ENCODE results near the gene REG4. TPM values are rescaled to one million over a fixed set of nuclear protein-coding genes. Genes with fewer than 3 reads are reported as not detected.
"Not testable (repeated sequence)": the region's sequence is repeated elsewhere in the genome, so short reads cannot be mapped to it uniquely, and the experiment has no call there.

REG4 gene
- total RNA-seq, 1 donor from 2014 or later = 0.40 TPM

DNA sequence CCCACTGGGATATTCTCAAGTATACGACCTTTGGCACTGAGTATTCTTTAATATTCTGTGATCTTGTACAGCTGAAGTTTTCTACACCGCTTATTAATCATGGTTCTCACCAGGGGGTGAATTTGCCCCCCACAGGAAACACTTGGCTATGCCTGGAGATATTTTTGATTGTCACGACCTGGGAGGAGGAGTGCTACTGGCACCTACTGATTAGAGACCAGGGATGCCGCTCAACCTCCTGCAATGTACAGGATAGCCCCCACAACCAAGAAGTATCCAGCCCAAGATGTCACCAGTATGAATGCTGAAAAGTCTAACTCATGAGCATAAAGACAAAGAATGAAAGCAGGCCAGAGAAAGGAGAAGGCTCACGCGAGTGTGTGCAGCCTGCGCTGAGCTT, 13.7 kb downstream of the REG4 start:
- Mint-ChIP-seq H3K36me3 (ENCODE audit: low read depth) (no peaks in the 10 kb centered on the region), H3K4me1 (peaks cover 10% of the 10 kb centered on the region), H3K9me3 (no peaks in the 10 kb centered on the region), H3K27ac (no peak overlapping the region), H3K27me3 (peaks cover under 1% of the 10 kb centered on the region), H3K4me3 (no peak overlapping the region)
- DNase-seq = no peak
- intact Hi-C loops (cut with micrococcal nuclease) = no loop called here

- intact Hi-C loops (cut with micrococcal nuclease) = no loop called here
- Mint-ChIP-seq H3K27me3 (no peaks in the 10 kb centered on the region), H3K4me1 (peaks cover 10% of the 10 kb centered on the region), H3K4me3 (no peak overlapping the region), H3K36me3 (ENCODE audit: low read depth) (no peaks in the 10 kb centered on the region), H3K27ac (no peak overlapping the region), H3K9me3 (no peaks in the 10 kb centered on the region)
- no peak for DNase-seq
These were observed 14.1 kb downstream of the REG4 start for GRCh38 chr1:119797162-119797561.

DNA sequence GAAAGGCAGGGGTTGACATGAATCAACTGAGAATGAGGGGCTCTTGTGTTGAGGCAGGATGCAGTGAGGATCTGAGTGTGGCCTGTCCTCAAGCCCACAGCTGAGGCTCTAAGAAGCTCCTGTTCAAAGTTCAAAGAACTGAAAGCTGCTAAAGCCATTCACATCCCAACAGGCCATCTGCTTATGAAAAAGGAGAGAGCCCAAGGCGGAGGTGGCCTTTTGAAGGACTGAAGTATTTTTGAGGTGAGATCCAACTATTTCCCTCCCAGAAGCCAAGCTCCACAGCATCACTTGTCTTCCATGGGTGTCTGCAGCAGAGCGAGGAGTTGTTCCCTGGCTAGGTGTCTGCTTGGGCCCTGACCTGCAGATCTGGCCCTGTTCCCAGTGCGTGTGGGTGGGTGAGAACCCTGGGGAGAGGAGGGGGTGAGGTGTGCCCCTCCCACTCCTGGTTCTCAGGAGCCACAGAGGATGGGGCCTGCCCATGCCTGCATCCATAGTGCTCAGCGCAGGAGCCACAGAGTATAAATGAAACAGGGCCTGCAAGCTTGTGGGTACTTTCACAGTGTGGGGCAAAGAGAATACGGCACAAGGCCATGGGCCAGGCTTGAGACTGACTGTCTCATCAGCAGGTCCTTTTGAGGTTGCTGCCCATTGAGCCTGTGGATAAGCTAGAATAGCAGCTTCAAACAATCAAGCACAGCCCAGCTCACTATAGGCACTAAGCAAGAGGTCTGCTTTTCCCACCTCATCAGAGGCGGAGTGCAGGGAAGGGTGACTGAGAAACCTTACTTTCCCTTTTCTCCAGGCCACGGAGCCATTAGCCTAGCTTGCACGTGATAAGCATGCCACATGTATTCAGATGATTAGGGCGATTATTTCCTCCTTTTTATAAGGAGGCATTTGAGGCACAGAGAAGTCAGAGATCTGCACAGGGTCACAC, 15.7 kb downstream of the REG4 start:
- Mint-ChIP-seq H3K9me3 (no peaks in the 10 kb centered on the region), H3K27ac (no peak overlapping the region), H3K27me3 (no peaks in the 10 kb centered on the region), H3K36me3 (ENCODE audit: low read depth) (no peaks in the 10 kb centered on the region), H3K4me3 (no peak overlapping the region), H3K4me1 (peaks cover 10% of the 10 kb centered on the region)
- no peak for DNase-seq
- intact Hi-C loops (cut with micrococcal nuclease) = no loop called here

DNA sequence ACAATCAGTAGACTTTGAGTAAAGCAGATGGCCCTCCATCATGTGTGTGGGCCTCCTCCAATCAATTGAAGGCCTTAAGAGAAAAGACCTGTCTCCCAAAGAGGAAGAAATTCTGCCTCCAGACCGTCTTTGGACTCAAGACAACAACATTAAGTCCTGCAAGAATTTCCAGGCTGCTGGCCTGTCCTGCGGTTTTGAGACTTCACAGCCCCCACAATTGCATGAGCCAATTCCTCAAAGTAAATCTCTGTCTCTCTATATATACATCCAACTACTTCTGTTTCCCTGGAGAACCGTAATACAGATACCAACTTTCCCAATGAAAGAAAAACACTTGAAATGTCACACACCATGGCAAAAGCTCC, 16.4 kb downstream of the REG4 start:
- peaks cover 10% of the 10 kb centered on the region for H3K4me1 Mint-ChIP-seq
- H3K27ac Mint-ChIP-seq = no peak overlapping the region
- peaks cover 2% of the 10 kb centered on the region for H3K27me3 Mint-ChIP-seq
- intact Hi-C loops (cut with micrococcal nuclease) = no loop called here
- H3K4me3 Mint-ChIP-seq = no peak overlapping the region
- no peaks in the 10 kb centered on the region for H3K36me3 Mint-ChIP-seq (ENCODE audit: low read depth)
- H3K9me3 Mint-ChIP-seq = no peaks in the 10 kb centered on the region
- no peak for DNase-seq

DNA sequence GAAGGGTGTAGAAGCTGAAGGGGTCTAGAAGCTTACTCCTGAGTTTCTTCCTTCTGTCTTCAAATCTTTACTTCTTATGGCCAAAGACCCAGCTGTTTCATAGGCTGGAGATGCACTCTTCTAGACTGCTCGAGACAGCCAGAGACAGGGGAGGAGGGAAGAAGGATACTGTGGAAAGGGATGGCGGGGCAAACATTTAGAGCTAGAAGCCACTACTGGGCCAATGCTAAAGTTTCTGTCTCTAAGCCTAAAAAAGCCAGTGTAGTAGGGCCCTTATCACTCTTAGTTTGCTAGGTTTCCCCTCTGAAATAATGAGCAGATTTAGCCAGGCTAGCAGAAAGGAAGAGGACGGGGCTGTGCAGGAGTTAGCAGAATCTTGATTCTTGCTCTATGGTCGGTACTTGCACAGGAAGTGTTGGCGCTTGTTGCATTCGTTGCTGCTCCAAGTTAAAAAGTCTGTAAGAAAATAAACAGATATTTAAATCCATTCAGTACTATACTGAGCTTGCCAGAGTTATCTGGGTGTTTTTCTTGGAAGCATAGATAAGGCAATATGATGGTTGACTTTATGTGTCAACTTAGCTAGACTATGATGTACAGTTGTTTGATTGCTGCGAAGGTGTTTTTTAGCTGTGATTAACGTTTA, 16.9 kb downstream of the REG4 start:
- no peak overlapping the region for H3K27ac Mint-ChIP-seq
- H3K36me3 Mint-ChIP-seq (ENCODE audit: low read depth) = no peaks in the 10 kb centered on the region
- no peak for DNase-seq
- peaks cover 8% of the 10 kb centered on the region for H3K4me1 Mint-ChIP-seq
- no peaks in the 10 kb centered on the region for H3K9me3 Mint-ChIP-seq
- intact Hi-C loops (cut with micrococcal nuclease) = no loop called here
- H3K4me3 Mint-ChIP-seq = no peak overlapping the region
- peaks cover 2% of the 10 kb centered on the region for H3K27me3 Mint-ChIP-seq

GRCh38 chr1:119791377-119791776, 19.9 kb downstream of the REG4 start:
- Mint-ChIP-seq H3K4me1 (peaks cover 9% of the 10 kb centered on the region), H3K4me3 (no peak overlapping the region), H3K27ac (no peak overlapping the region), H3K27me3 (peaks cover 2% of the 10 kb centered on the region), H3K36me3 (ENCODE audit: low read depth) (no peaks in the 10 kb centered on the region), H3K9me3 (no peaks in the 10 kb centered on the region)
- intact Hi-C loops (cut with micrococcal nuclease) = no loop called here
- no peak for DNase-seq

DNA sequence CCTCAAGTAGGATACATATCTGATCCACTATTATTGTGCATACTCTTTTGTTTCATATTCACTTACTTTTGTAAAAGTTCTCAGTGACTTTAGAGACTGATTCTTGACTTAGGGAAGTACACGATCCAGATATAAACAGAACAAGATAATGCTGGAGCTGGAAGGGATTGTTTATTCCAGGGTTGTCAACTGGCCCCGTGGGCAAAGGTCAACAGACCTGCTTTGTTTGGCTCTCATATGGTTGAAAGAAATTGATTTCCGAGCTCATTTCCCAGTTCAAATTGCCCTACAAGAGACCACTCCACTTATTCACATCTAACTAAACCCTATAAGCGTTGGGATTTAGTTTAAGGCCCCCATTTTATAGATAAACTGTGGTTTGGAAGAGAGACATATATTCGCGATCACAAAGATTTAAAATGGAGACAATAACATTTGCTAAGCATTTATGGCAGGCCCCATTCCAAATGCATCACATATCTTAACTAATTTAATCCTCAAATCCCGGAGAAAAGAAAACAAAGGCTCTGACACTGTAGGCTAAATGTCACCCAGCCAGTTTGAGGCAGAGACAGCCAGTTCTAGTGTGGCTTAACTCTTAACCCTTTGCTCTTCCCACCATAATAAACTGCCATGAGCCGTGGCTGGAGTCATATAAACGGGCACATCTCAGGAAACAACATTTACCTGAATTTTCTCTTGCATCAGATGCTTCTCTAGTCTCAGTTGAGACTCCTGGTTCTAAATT, 20.6 kb downstream of the REG4 start:
- H3K4me1 Mint-ChIP-seq = peaks cover 16% of the 10 kb centered on the region
- no peaks in the 10 kb centered on the region for H3K9me3 Mint-ChIP-seq
- peaks cover 2% of the 10 kb centered on the region for H3K27me3 Mint-ChIP-seq
- no peak for DNase-seq
- intact Hi-C loops (cut with micrococcal nuclease) = no loop called here
- no peak overlapping the region for H3K27ac Mint-ChIP-seq
- no peaks in the 10 kb centered on the region for H3K36me3 Mint-ChIP-seq (ENCODE audit: low read depth)
- no peak overlapping the region for H3K4me3 Mint-ChIP-seq

- Mint-ChIP-seq H3K4me3 (peak overlapping the region; percentile 11), H3K4me1 (peaks cover 38% of the 10 kb centered on the region), H3K27ac (no peak overlapping the region), H3K9me3 (no peaks in the 10 kb centered on the region), H3K36me3 (ENCODE audit: low read depth) (no peaks in the 10 kb centered on the region), H3K27me3 (peaks cover 13% of the 10 kb centered on the region)
- intact Hi-C loops (cut with micrococcal nuclease) = loop anchor here (1.0 kb wide), 1 partner anchor 30 kb away; no protein-coding TSS in a partner anchor
- DNase-seq = no peak
These were observed 23.5 kb downstream of the REG4 start for GRCh38 chr1:119787776-119788175.

DNA sequence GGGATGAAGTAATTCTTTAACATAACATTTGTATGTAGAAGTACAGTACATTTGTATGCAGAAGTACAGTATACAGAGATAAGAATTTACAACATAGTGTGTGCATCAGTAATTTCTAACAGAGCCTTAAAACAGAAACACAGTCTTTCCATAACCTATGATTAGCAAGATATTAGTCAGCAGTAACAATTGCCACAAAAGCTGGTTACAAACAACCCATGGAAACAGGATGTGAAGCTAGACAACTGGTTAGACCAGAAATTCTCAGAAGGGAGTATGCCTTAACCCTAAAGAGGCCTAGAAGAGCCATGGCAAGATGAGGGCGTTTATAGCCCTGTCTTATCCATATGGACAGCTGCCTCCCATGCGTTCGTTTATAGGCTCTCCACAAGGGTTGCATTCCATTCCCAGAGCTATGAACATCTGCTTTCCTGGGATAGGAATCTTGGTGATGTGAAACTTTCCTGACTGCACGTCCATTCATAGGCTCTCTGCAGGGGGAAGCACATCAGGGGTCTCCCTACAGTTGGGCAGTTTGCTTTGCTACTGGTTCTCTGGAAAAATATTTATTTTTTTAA, 24.7 kb downstream of the REG4 start:
- peak overlapping the region; percentile 36 for H3K27ac Mint-ChIP-seq
- H3K9me3 Mint-ChIP-seq; intact Hi-C loops (cut with micrococcal nuclease); H3K4me3 Mint-ChIP-seq; H3K36me3 Mint-ChIP-seq (ENCODE audit: low read depth): not testable (repeated sequence)
- H3K27me3 Mint-ChIP-seq = peaks cover 22% of the 10 kb centered on the region
- DNase-seq = peak; percentile 77
- peaks cover 41% of the 10 kb centered on the region for H3K4me1 Mint-ChIP-seq

- Mint-ChIP-seq H3K4me1 (peaks cover 41% of the 10 kb centered on the region), H3K27me3 (peaks cover 28% of the 10 kb centered on the region)
- intact Hi-C loops (cut with micrococcal nuclease) = not testable (repeated sequence)
These were observed 25.2 kb downstream of the REG4 start for GRCh38 chr1:119786046-119786445.

DNA sequence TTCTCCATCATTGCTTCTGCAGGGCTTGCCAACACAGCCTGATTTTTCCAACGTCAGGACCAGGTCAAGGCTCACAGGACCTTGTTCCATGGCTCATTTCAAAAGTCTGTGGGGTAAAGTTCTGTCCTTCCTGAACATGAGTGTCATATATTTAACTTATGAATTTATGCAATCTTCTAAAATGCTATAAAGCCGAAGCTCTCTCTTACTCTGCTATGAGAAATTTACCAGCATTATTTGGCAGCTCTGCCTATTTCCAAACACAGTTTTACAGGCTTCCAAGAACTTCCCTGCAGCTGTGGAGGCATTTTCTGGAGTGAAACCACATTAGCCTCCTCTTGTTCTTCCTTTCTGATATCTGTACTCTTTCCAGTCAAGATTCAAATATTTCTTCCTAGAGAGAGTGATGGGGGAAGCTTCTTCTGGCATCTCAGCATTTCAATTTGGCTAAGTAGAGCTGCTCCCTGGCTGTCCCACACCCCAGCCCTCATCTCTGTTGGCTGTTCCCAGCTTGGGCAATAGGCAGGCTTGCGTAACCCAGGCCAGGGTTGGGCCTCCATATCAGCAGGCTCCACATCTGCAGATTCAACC, 27.0 kb downstream of the REG4 start:
- no peak overlapping the region for H3K4me3 Mint-ChIP-seq
- DNase-seq = no peak
- no peak overlapping the region for H3K27ac Mint-ChIP-seq
- no peaks in the 10 kb centered on the region for H3K36me3 Mint-ChIP-seq (ENCODE audit: low read depth)
- intact Hi-C loops (cut with micrococcal nuclease) = no loop called here
- H3K4me1 Mint-ChIP-seq = peaks cover 43% of the 10 kb centered on the region
- H3K27me3 Mint-ChIP-seq = peaks cover 39% of the 10 kb centered on the region
- no peaks in the 10 kb centered on the region for H3K9me3 Mint-ChIP-seq

More at GRCh38 chr1:119786046-119786445, 25.2 kb downstream of the REG4 start:
- H3K36me3 Mint-ChIP-seq (ENCODE audit: low read depth); H3K9me3 Mint-ChIP-seq; DNase-seq: not testable (repeated sequence)
- peak overlapping the region; percentile 55 for H3K4me3 Mint-ChIP-seq
- peak overlapping the region; percentile 36 for H3K27ac Mint-ChIP-seq

DNA sequence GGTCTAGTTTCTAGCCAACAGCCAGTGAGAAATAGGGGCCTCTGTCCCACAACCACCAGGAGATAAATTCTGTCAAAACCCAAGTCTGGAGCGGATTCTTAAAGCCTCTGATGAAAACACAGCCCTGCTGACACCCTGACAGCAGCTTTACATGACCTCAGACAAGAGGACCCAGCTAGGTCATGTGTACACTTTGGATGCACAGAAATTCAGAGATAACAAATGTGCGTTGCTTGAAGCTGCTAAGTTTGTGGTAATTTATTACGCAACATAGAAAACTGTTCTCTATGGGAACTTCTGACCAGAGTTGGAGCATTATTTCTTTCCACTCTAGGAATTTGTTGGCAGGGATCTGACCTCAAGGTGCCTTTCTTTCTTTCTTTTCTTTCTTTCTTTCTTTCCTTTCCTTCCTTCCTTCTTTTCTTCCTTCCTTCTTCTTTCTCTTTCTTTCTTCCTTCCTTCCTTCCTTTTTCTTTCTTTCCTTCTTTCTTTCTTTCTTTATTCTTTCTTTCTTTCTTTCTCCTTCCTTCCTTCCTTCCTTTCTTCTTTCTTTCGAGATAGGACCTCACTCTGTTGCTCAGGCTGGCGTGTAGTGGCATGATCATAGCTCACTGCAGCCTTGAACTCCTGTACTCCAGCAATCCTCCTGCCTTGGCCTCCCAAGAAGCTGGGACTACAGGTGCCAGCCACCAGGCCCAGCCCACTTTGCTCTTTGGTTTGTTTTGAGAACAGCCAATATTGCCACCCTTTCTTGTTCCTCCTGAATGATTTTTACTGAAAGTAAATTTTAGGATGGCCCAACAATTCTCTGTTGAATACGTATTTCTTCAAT, 27.7 kb downstream of the REG4 start:
- no peaks in the 10 kb centered on the region for H3K36me3 Mint-ChIP-seq (ENCODE audit: low read depth)
- peaks cover 43% of the 10 kb centered on the region for H3K4me1 Mint-ChIP-seq
- H3K27me3 Mint-ChIP-seq = peaks cover 40% of the 10 kb centered on the region
- H3K4me3 Mint-ChIP-seq = no peak overlapping the region
- H3K27ac Mint-ChIP-seq = no peak overlapping the region
- H3K9me3 Mint-ChIP-seq = no peaks in the 10 kb centered on the region
- intact Hi-C loops (cut with micrococcal nuclease) = no loop called here
- no peak for DNase-seq

Measured in activated CD4-positive, alpha-beta T cell treated with anti-CD3 and anti-CD28 coated beads, Interleukin-2, amount 10 ng/mL, durations not matched to agents 24 days and 14 days (primary cell).